ENCODE data around the gene STARD13. TPM values are rescaled to one million over a fixed set of nuclear protein-coding genes. Genes with fewer than 3 reads are reported as not detected.

STARD13 gene
- total and polyA plus RNA-seq, 8 donors: 7.8 to 29.4 (median 16.2) TPM

DNA sequence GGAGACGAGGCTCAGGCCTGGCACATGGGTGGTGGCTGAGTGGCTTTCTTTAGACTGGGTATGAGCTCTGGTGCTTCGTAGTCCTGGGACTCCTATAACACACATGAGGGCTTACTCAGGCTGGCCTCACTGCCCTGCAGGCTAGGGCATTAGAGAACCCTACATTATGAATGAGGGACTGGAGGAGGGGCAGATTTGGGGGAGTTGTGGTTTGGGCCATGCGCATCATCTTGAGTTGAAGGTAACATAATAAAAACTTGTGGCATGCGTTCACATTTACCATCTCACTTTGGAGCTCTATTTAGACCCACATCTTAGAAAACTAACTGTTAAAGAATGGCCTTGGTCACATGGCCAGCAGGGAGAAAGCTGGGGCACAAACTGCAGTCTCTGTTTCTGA, 54.2 kb downstream of the STARD13 start:
- H3K27me3 ChIP-seq: no peaks in the 10 kb centered on the region
- no peak overlapping the region for H3K27ac ChIP-seq
- no peaks in the 10 kb centered on the region for H3K36me3 ChIP-seq
- FAIRE-seq (no peak), ATAC-seq (no peak), DNase-seq (no peak)
- H3K9me3 ChIP-seq: no peaks in the 10 kb centered on the region
- peaks cover 4 to 33% (median 15%) of the 10 kb centered on the region in 3 donors for H3K4me1 ChIP-seq
- intact Hi-C loops (cut with DNase I): no loop called here
- TF ChIP-seq, protein P1, sequence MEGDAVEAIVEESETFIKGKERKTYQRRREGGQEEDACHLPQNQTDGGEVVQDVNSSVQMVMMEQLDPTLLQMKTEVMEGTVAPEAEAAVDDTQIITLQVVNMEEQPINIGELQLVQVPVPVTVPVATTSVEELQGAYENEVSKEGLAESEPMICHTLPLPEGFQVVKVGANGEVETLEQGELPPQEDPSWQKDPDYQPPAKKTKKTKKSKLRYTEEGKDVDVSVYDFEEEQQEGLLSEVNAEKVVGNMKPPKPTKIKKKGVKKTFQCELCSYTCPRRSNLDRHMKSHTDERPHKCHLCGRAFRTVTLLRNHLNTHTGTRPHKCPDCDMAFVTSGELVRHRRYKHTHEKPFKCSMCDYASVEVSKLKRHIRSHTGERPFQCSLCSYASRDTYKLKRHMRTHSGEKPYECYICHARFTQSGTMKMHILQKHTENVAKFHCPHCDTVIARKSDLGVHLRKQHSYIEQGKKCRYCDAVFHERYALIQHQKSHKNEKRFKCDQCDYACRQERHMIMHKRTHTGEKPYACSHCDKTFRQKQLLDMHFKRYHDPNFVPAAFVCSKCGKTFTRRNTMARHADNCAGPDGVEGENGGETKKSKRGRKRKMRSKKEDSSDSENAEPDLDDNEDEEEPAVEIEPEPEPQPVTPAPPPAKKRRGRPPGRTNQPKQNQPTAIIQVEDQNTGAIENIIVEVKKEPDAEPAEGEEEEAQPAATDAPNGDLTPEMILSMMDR (IDR thresholded peaks at IDR 0.05): no peak
- no peak overlapping the region for H3K4me3 ChIP-seq
- 95 to 96% methylated on average over 4 of the region's 4 CpGs for WGBS, 2 donors

DNA sequence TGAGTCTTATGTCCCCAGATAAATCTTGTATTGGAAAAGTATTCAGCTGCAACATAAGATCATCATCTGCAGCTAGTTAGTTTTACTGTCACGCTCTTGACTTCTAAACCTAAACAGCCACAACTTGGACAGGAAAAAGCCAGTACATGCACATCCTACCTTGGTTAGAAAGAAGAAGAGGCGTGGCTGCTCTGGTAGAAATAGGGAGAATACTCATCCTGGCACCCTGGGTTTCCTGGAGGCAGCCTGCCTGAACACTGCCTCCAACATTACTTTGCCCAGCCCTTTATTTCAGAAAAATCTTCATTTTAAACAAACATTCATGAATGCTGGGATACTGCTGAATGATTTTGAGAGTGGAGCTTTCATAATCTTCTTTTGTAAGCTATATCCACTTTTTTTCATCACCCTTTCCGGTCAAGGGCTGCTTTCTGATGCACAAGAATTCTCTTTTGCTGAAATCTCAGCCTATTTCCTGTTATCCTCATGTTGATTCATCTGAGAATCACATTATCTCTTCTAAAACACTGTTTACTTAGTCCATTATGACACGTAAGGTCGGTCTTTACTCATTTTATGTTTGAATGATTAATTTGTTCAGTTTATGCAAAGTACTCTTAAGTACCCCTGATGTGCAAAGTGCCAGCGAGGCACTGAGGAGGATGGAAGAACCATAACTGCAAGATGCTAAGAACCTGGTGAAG, 55.2 kb downstream of the STARD13 start:
- WGBS, 2 donors: 63 to 67% methylated on average over 6 of the region's 6 CpGs
- DNase-seq: no peak

DNA sequence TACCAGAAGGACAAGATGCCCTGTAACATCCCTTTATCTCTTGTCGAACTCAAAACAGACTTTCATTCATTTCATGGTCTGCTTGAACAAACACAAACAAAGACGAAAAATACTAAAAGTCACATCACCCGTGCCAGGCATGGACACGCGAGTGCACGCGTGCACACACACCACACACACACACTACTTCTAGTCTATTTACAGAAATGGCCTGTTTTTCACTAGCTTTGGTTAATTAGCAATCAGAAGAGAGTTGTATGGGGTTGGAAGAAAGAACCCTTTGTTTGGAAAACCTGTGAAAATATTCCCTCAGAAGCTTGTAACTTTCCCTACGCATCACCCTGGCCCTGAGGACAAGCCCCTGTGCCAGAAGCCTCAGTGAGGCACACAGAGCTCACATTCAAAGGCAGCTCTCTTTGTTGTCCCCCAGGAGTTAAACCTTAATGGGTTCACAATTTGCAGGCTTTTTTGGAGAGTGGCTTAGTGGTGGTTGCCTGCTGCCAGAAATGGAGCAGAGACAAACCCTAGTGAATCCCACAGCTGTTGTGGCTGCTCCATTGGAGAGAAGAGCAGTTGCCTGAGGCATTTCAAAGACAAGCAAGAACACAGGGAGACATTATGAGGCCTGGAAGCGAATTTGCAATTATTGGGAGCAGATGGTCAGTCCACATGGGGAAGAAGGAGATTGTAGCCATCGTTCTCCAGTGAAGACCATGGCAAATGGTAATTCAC, 55.9 kb downstream of the STARD13 start:
- Histone ChIP-seq H3K9me3 (no peaks in the 10 kb centered on the region), H3K27ac (peak overlapping the region; percentile 9 to 77 (median 57)), H3K27me3 (no peaks in the 10 kb centered on the region), H3K4me3 (no peak overlapping the region), H3K36me3 (no peaks in the 10 kb centered on the region), H3K4me1 (peaks cover 4 to 33% (median 13%) of the 10 kb centered on the region in 3 donors)
- DNase-seq: no peak
- peak; percentile 31 to 62 (median 46) for ATAC-seq
- WGBS, 2 donors: 58 to 63% methylated on average over 10 of the region's 10 CpGs
- intact Hi-C loops (cut with DNase I): no loop called here
- FAIRE-seq: no peak
- TF ChIP-seq, protein P1 (IDR thresholded peaks at IDR 0.05): no peak

More for the DNA sequence above, 55.2 kb downstream of the STARD13 start:
- ATAC-seq (peak in 1 of 4 donors; percentile 18), FAIRE-seq (no peak)
- Histone ChIP-seq H3K9me3 (no peaks in the 10 kb centered on the region), H3K27ac (peak overlapping the region; percentile 9 to 77 (median 57)), H3K4me3 (no peak overlapping the region), H3K36me3 (no peaks in the 10 kb centered on the region), H3K4me1 (peaks cover 4 to 33% (median 15%) of the 10 kb centered on the region in 3 donors), H3K27me3 (no peaks in the 10 kb centered on the region)
- intact Hi-C loops (cut with DNase I): no loop called here
- TF ChIP-seq, protein P1 (IDR thresholded peaks at IDR 0.05): no peak

DNA sequence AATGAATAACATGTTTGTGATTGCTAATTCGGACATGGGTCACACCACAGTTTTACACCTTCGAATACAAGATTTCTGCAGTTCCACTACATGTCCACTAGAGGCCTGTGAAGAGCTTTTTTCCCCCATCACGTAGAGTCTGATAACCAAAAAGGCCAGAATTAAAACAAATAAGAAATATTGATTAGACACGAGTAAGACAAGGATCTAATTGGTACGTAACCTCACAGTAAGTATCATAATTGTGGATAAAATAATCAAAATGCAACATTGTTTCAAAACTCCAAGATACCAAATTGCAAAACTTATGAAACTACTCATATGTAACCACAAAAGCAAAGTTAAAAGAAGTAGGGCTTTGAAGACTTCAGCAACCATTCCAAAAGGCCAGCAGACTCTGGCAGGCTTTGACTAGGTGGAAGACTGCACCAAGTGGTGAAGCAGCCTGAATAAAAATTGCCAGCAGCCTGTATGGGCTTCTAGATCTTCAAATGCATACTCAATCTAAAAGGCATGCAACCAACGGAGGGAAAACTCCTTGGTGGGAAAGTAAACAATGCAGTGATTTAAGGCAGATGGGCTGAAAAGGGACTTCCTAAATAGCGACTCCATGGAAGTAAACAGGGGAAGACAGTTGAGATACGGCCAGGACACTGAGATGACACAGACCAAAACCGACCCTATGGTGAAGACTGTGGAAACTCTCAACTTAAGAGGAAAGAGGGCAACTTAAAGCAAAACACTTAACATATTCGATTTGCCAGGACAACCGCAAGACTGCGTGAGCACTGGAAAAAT, 56.7 kb downstream of the STARD13 start:
- Histone ChIP-seq H3K36me3 (no peaks in the 10 kb centered on the region), H3K4me1 (peaks cover 4 to 28% (median 13%) of the 10 kb centered on the region in 3 donors), H3K4me3 (no peak overlapping the region), H3K27ac (peak overlapping the region in 3 of 4 donors; percentile 47 to 77 (median 67)), H3K27me3 (no peaks in the 10 kb centered on the region), H3K9me3 (no peaks in the 10 kb centered on the region)
- FAIRE-seq (peak; percentile 41), ATAC-seq (peak; percentile 70 to 90 (median 86)), DNase-seq (no peak)
- intact Hi-C loops (cut with DNase I): no loop called here
- TF ChIP-seq, protein P1 (IDR thresholded peaks at IDR 0.05): peak; percentile 61 to 82 (median 77)
- WGBS, 2 donors: 33 to 37% methylated on average over 12 of the region's 12 CpGs
